ENCODE data around the gene KLK6. TPM values are rescaled to one million over a fixed set of nuclear protein-coding genes. Genes with fewer than 3 reads are reported as not detected.

KLK6 gene
- total and polyA plus RNA-seq, 2 of the 13 experiments (the other 11 are each of a cell fraction or from before 2014, with no cell fraction given): 0.15 to 1.8 TPM

GRCh38 chr19:50975766-50976165, 6.4 kb upstream of the KLK6 start:
- no peak for TF ChIP-seq MED8 (CRISPR knock-in tag; IDR thresholded peaks at IDR 0.05; ENCODE audit: insufficient replicate concordance)
- no peak for TF ChIP-seq ATRX (CRISPR knock-in tag; IDR thresholded peaks at IDR 0.05; ENCODE audit: borderline replicate concordance)
- TF ChIP-seq ZNF703 (CRISPR knock-in tag; IDR thresholded peaks at IDR 0.05; ENCODE audit: borderline replicate concordance): no peak
- TF ChIP-seq HMGXB3 (CRISPR knock-in tag; IDR thresholded peaks at IDR 0.05; ENCODE audit: borderline replicate concordance): no peak
- no peak for TF ChIP-seq MEIS1 (CRISPR knock-in tag; IDR thresholded peaks at IDR 0.05; ENCODE audit: borderline replicate concordance)
- no peak for TF ChIP-seq SMAD9 (CRISPR knock-in tag; IDR thresholded peaks at IDR 0.05)
- TF ChIP-seq ZNF567 (CRISPR knock-in tag; IDR thresholded peaks at IDR 0.05; ENCODE audit: borderline replicate concordance): no peak
- no peak for TF ChIP-seq MEIS2 (CRISPR knock-in tag; IDR thresholded peaks at IDR 0.05)
- TF ChIP-seq ZSCAN20 (CRISPR knock-in tag; IDR thresholded peaks at IDR 0.05; ENCODE audit: borderline replicate concordance): no peak
- no peak for TF ChIP-seq ZBTB14 (CRISPR knock-in tag; IDR thresholded peaks at IDR 0.05)
- no peak for TF ChIP-seq ZNF430 (CRISPR knock-in tag; IDR thresholded peaks at IDR 0.05)
- TF ChIP-seq HOMEZ (CRISPR knock-in tag; IDR thresholded peaks at IDR 0.05; ENCODE audit: low read depth): no peak
- TF ChIP-seq SCMH1 (CRISPR knock-in tag; IDR thresholded peaks at IDR 0.05; ENCODE audit: borderline replicate concordance): no peak
- no peak for TF ChIP-seq GLI4 (CRISPR knock-in tag; IDR thresholded peaks at IDR 0.05; ENCODE audit: borderline replicate concordance)
- no peak for TF ChIP-seq ZBTB7A (CRISPR knock-in tag; IDR thresholded peaks at IDR 0.05)
- TF ChIP-seq TRIM22 (IDR thresholded peaks at IDR 0.05): no peak
- no peak for TF ChIP-seq ZNF841 (CRISPR knock-in tag; IDR thresholded peaks at IDR 0.05; ENCODE audit: borderline replicate concordance)
- Histone ChIP-seq H3K79me2 (ENCODE audit: insufficient read depth, low read length) (no peaks in the 10 kb centered on the region), H2AFZ (ENCODE audit: low read length) (no peak overlapping the region), H3K9me3 (ENCODE audit: low read length) (no peaks in the 10 kb centered on the region), H4K20me1 (ENCODE audit: insufficient read depth, low read length) (no peaks in the 10 kb centered on the region), H3K27me3 (ENCODE audit: control insufficient read depth in 1 of 2, insufficient read depth in 2 of 2, low read length in 2 of 2) (peaks cover 0 to 5% of the 10 kb centered on the region in 2 experiments; a peak in 1 of 5 replicates), H3K4me3 (replicated peaks in 1 of 3; ENCODE audit: insufficient read depth in 1 of 3, low read depth in 2 of 3, low read length in 3 of 3) (no peak overlapping the region), H3K27ac (ENCODE audit: extremely low read length, insufficient read depth, low read length) (no peak overlapping the region), H3K36me3 (replicated peaks in 1 of 2; ENCODE audit: control insufficient read depth in 1 of 2, insufficient read depth in 2 of 2, low read length in 2 of 2) (no peaks in the 10 kb centered on the region), H3K9ac (ENCODE audit: insufficient read depth, low read depth, low read length) (no peak overlapping the region), H3K4me2 (ENCODE audit: low read depth, low read length) (no peak overlapping the region), H3K4me1 (ENCODE audit: insufficient read depth, low read length) (no peaks in the 10 kb centered on the region)
- FAIRE-seq (no peak), DNase-seq (ENCODE audit: low spot score) (no peak), ATAC-seq (no peak)
- intact Hi-C loops (cut with micrococcal nuclease; ENCODE audit: unreplicated experiment): no loop called here
- CTCF ChIA-PET (ENCODE audit: low intra/inter-chr PET ratio, low total read pairs): no interaction called here
- in situ Hi-C loops (cut with HindIII; ENCODE audit: extremely low pct_ligation_motif_present, low pct_unique_long_range_greater_than_20kb): no loop called here
- POLR2A ChIA-PET: no interaction called here
- no TSS peak for BruUV-seq (replicated peaks)
- 16% methylated on average over 8 of the region's 8 CpGs for WGBS (ENCODE audit: low lambda C conversion rate)

Data from HepG2 (cell line).